A673 (cell line): ENCODE data around the gene CNTN1.

Experiments
- CTCF ChIP-seq: fragments of 300-800, 200-600 bp; sonication (generic); conservative IDR thresholded peaks from 2 replicates; pipeline ENCODE4 v1.5.1; 2017; ENCODE audit warnings: low read depth, mild to moderate bottlenecking, antibody characterized with exemption, low read length, moderate library complexity, mixed read lengths
- EZH2 ChIP-seq: fragments of 200-600 bp; sonication (generic); IDR thresholded peaks from 2 replicates; pipeline ENCODE4 v1.6.1; 2017; ENCODE audit warnings: borderline replicate concordance, low read depth, mild to moderate bottlenecking, mixed read lengths, antibody characterized with exemption, low read length; ENCODE audit not compliant: poor library complexity, severe bottlenecking

DNA sequence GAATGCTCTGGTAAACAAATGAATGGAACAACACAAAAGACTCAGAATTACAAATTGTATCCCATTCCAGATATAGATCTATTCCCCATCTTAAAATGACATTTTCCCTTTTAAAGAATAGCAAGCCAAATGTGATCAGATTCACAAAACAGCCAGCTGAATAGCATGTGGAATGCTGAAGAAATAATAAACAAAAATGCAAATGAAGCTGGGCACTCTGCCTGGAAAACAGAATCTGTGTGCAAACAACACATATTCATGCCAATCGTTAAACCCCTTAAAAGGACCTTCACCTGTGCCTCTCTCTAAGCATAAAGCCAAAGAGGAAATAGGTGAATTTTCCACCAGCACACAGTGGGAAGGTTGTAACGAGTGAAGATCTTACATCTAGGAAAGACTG lies 428.0 kb downstream of the CNTN1 start:
- TF ChIP-seq CTCF, result no peak
- no peak for TF ChIP-seq EZH2
